WTC11 (cell line): ENCODE data around the gene PHTF2.

ENCODE experiments used
- ARID4B ChIP-seq: sonication (generic); formaldehyde crosslinking; IDR thresholded peaks from 2 replicates; pipeline ENCODE4 v1.8.0; 2023; ENCODE audit warnings: missing genetic modification reagents, mild to moderate bottlenecking, borderline replicate concordance
- CREB1 ChIP-seq: sonication (generic); formaldehyde crosslinking; IDR thresholded peaks from 2 replicates; pipeline ENCODE4 v1.8.0; 2023; ENCODE audit warnings: mild to moderate bottlenecking, missing genetic modification reagents
- CTCF ChIP-seq: fragments of 200-600 bp; IDR thresholded peaks from 2 replicates; pipeline ENCODE4 v1.8.0; 2022; ENCODE audit warnings: antibody characterized with exemption
- GTF2I ChIP-seq: fragments of 250-450 bp; sonication (Bioruptor Pico); conservative IDR thresholded peaks from 2 replicates; pipeline ENCODE4 v1.4.0; 2021; ENCODE audit warnings: mild to moderate bottlenecking
- SP1 ChIP-seq: sonication (generic); formaldehyde crosslinking; conservative IDR thresholded peaks from 2 replicates; pipeline ENCODE4 v1.8.1; 2022; ENCODE audit warnings: missing genetic modification reagents
- ZNF317 ChIP-seq: sonication (generic); formaldehyde crosslinking; IDR thresholded peaks from 2 replicates; pipeline ENCODE4 v1.8.1; 2023; ENCODE audit warnings: low read depth, mild to moderate bottlenecking, moderate library complexity, missing genetic modification reagents, borderline replicate concordance
- TF ChIP-seq, protein P1 (sequence below): sonication (generic); formaldehyde crosslinking; IDR thresholded peaks from 2 replicates; pipeline ENCODE4 v1.8.1; 2022; ENCODE audit warnings: low read depth, missing genetic modification reagents, borderline replicate concordance
- TF ChIP-seq, protein P2 (sequence below): sonication (generic); formaldehyde crosslinking; IDR thresholded peaks from 2 replicates; pipeline ENCODE4 v1.8.0; 2022; ENCODE audit warnings: mild to moderate bottlenecking, missing genetic modification reagents

GRCh38 chr7:77942431-77942830 lies 143.9 kb downstream of the PHTF2 start:
- no peak for TF ChIP-seq GTF2I
- TF ChIP-seq, protein P1, sequence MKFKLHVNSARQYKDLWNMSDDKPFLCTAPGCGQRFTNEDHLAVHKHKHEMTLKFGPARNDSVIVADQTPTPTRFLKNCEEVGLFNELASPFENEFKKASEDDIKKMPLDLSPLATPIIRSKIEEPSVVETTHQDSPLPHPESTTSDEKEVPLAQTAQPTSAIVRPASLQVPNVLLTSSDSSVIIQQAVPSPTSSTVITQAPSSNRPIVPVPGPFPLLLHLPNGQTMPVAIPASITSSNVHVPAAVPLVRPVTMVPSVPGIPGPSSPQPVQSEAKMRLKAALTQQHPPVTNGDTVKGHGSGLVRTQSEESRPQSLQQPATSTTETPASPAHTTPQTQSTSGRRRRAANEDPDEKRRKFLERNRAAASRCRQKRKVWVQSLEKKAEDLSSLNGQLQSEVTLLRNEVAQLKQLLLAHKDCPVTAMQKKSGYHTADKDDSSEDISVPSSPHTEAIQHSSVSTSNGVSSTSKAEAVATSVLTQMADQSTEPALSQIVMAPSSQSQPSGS (CRISPR knock-in tag) = no peak
- TF ChIP-seq ZNF317 (CRISPR knock-in tag) = no peak
- TF ChIP-seq CREB1 (CRISPR knock-in tag) = no peak
- TF ChIP-seq CTCF = no peak
- no peak for TF ChIP-seq SP1 (CRISPR knock-in tag)
- TF ChIP-seq ARID4B (CRISPR knock-in tag) = no peak
- TF ChIP-seq, protein P2, sequence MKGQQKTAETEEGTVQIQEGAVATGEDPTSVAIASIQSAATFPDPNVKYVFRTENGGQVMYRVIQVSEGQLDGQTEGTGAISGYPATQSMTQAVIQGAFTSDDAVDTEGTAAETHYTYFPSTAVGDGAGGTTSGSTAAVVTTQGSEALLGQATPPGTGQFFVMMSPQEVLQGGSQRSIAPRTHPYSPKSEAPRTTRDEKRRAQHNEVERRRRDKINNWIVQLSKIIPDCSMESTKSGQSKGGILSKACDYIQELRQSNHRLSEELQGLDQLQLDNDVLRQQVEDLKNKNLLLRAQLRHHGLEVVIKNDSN (CRISPR knock-in tag) = no peak
